WERI-Rb-1 (cell line): ENCODE measurements around the gene GRIP1.
A peak's percentile ranks its signal among the peaks of the same experiment; 100 is the strongest.

ENCODE experiments used
- DNase-seq: peaks from one replicate; pipeline ENCODE4 v3.0.0-alpha.2; 2020
- H3K27ac ChIP-seq: fragments of 250-450 bp; sonication (Bioruptor Pico); 2 replicates; pipeline ENCODE4 v1.5.1; 2020; ENCODE audit warnings: mild to moderate bottlenecking, moderate library complexity
- H3K27me3 ChIP-seq: fragments of 250-450 bp; sonication (Bioruptor Pico); 2 replicates; pipeline ENCODE4 v1.5.1; 2021; ENCODE audit warnings: mild to moderate bottlenecking, low read depth, moderate library complexity; ENCODE audit not compliant: insufficient read depth, severe bottlenecking
- H3K36me3 ChIP-seq: fragments of 250-450 bp; sonication (Bioruptor Pico); 2 replicates; pipeline ENCODE4 v1.5.1; 2020; ENCODE audit warnings: mild to moderate bottlenecking, moderate library complexity
- H3K4me3 ChIP-seq: 2 replicates; pipeline ENCODE4 v1.5.1; 2011; ENCODE audit warnings: low read depth, mild to moderate bottlenecking, control low read depth, low read length
- H3K9me3 ChIP-seq: fragments of 250-450 bp; sonication (Bioruptor Pico); 2 replicates; pipeline ENCODE4 v1.5.1; 2021; ENCODE audit warnings: mild to moderate bottlenecking, moderate library complexity; ENCODE audit not compliant: severe bottlenecking
- TF ChIP-seq, protein P1 (sequence below): IDR thresholded peaks from 2 replicates; pipeline ENCODE4 v1.5.1; 2011; ENCODE audit warnings: low read depth, mild to moderate bottlenecking, control low read depth, inconsistent platforms, low read length

GRIP1 gene

DNA sequence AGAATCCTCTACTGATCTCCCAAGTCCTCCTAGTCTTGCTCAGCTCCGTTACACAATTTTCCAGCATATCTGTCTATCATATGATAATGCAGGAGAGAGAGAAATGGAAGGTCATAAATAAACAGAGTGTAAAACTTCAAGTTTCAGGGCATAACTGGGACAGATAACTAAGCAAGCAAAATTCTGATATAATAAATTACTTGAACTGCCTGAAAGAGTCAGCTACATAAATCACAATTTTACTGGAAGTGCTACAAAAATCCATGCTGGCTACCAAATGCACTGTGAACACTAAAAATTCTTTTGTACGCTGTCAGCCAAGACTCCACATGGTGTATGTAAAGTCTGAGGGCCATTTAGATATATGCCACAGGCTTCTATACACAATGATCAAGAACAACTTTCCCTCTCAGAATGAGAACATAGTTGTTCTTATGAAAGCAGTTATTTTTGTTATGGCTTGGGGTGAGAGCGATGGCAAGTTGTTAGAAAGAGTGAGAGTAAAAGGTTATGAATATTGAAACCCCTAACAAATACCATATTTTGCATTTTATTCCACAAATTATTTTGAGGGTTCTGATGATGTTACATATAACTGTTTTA is 41.1 kb downstream of the GRIP1 start:
- Histone ChIP-seq H3K27ac (no peak overlapping the region), H3K36me3 (no peaks in the 10 kb centered on the region), H3K27me3 (no peaks in the 10 kb centered on the region), H3K4me3 (no peak overlapping the region), H3K9me3 (no peaks in the 10 kb centered on the region)
- TF ChIP-seq, protein P1, sequence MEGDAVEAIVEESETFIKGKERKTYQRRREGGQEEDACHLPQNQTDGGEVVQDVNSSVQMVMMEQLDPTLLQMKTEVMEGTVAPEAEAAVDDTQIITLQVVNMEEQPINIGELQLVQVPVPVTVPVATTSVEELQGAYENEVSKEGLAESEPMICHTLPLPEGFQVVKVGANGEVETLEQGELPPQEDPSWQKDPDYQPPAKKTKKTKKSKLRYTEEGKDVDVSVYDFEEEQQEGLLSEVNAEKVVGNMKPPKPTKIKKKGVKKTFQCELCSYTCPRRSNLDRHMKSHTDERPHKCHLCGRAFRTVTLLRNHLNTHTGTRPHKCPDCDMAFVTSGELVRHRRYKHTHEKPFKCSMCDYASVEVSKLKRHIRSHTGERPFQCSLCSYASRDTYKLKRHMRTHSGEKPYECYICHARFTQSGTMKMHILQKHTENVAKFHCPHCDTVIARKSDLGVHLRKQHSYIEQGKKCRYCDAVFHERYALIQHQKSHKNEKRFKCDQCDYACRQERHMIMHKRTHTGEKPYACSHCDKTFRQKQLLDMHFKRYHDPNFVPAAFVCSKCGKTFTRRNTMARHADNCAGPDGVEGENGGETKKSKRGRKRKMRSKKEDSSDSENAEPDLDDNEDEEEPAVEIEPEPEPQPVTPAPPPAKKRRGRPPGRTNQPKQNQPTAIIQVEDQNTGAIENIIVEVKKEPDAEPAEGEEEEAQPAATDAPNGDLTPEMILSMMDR: no peak
- DNase-seq: no peak

DNA sequence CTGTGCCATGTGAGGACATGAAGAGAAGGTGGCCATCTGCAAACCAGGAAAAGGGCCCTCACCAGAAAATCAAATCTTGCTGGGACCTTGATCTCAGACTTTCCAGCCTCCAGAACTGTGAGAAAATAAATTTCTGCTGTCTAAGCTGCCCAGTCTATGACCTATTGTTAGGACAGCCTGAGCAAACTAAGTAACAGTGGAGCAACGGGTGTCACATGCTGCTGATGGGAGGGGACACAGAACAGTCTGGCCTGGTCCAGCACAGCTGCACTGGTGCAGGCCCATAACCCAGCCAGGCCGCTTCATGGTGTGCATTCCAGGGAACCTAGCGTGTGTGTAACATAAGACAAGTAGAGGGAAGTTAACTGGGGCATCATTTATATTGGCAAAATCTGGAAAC is 42.1 kb downstream of the GRIP1 start:
- TF ChIP-seq, protein P1: no peak
- Histone ChIP-seq H3K4me3 (no peak overlapping the region), H3K27ac (no peak overlapping the region), H3K36me3 (no peaks in the 10 kb centered on the region), H3K9me3 (no peaks in the 10 kb centered on the region), H3K27me3 (no peaks in the 10 kb centered on the region)
- DNase-seq: peak; percentile 17

DNA sequence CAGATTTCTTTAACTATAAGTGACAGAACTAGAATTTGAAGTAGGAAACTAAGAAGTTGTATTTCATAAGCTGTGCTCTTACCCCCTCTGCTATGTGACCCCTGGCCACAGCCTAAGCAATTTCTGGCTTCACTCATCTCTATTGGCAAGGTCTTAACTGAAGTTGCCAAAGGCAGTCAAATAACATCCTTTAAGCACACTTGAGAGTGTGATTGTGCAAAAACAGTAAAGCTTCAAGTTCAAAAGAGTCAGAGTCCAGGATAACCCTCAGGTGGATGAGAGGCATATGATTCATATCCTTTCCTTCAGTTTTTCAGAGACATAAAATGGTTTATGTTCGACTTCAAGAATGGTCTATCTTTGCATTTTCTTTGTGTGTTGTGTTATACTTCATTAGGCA is 45.2 kb downstream of the GRIP1 start:
- DNase-seq: no peak
- Histone ChIP-seq H3K9me3 (no peaks in the 10 kb centered on the region), H3K4me3 (no peak overlapping the region), H3K27me3 (no peaks in the 10 kb centered on the region), H3K27ac (no peak overlapping the region), H3K36me3 (no peaks in the 10 kb centered on the region)
- TF ChIP-seq, protein P1: no peak

DNA sequence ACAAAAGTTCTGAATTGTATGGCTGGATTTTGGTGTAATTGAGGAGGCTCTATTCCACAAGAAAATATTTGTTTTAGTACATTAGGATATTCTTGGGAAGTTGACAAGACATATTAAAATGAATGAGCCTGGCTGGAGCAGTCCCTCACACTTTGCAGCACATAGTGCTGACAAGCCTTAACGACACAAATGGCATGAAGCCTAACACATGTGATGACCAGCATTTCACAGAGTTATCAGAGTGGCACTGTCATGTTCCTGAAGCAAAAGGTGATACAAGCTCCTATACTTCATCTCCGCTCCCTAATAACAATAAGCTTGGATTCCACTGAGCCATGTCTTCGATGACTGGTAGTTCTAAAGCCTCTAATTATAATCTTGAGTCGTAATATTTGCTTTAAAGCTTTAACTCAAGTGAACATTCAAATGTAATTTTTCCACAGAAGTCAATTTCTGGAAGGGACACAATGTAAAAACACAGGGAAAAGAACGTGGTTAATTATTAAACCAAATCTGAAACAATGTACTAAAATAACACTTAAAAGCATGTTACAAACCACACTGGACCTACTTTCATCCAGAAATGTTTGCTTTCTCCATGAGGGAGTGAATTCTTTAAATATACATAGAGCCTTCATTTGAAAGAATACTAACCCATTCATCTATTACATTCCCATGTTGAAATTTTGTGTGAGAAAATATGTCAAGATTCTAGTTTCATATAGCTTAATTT is 49.6 kb downstream of the GRIP1 start:
- no peak for DNase-seq
- Histone ChIP-seq H3K9me3 (no peaks in the 10 kb centered on the region), H3K36me3 (no peaks in the 10 kb centered on the region), H3K4me3 (no peak overlapping the region), H3K27me3 (no peaks in the 10 kb centered on the region), H3K27ac (no peak overlapping the region)
- TF ChIP-seq, protein P1: no peak

DNA sequence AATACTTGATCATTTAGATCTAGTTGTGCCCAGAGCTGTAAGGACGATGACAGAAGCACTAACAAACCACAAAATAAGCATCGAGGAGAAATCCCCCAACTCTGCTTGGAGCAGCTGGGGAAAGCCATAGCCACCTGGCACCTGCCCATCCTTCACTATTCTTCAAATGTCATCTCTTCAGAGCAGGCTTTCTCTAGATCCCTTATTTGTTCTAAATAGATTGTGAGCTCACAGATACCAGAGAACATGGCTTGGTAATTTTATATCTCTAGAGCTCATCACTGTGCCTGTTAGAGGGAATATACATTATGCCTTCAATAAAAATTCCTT is 50.9 kb downstream of the GRIP1 start:
- Histone ChIP-seq H3K27ac (no peak overlapping the region), H3K36me3 (no peaks in the 10 kb centered on the region), H3K4me3 (no peak overlapping the region), H3K27me3 (no peaks in the 10 kb centered on the region), H3K9me3 (no peaks in the 10 kb centered on the region)
- TF ChIP-seq, protein P1: no peak
- no peak for DNase-seq
